ENCODE measurements around the gene SMAP1.

- TF ChIP-seq CTCF (IDR thresholded peaks at IDR 0.05; ENCODE audit: low read depth, low read length) (no peak), EZH2phosphoT487 (IDR thresholded peaks at IDR 0.05; ENCODE audit: low read depth) (no peak)
These were observed 211.8 kb downstream of the SMAP1 start for GRCh38 chr6:70879496-70879895.

All from OCI-LY3 (cell line).